Stimulated activated CD8-positive, alpha-beta memory T cell treated with anti-CD3 and anti-CD28 coated beads, Interleukin-4, amount 100 ng/mL, for 24 hours (primary cell): ENCODE data around the gene CLRN3.

Experiments used
- DNase-seq: peaks from one replicate; pipeline ENCODE4 v3.0.0-alpha.2; 2020; ENCODE audit warnings: low read depth

The CLRN3 gene, protein sequence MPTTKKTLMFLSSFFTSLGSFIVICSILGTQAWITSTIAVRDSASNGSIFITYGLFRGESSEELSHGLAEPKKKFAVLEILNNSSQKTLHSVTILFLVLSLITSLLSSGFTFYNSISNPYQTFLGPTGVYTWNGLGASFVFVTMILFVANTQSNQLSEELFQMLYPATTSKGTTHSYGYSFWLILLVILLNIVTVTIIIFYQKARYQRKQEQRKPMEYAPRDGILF

DNA sequence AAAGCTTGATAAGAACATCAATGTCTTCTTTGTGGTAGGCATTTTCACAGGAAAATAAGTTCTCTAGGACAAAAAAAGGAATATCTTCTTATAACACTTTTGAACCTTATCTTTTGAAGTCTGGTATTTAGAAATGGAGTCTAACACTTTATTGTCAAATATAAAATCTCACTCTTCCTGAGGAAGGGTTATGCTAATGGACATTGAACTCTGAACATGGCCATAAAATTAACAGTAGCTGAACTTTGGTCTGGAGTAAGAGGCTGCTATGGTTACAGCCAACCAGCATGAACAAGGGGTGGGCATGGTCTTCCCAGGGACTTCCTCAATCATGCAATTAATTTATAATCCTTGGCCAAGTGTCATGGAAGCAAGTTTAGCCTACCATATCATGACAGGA, at the start of gene CLRN3:
Gene CLRN3, minus strand, starts transcription at position 199 of the 400 bp plus-strand sequence. Its CDS starts 157 bp downstream, at position 42.
- no peak for DNase-seq

DNA sequence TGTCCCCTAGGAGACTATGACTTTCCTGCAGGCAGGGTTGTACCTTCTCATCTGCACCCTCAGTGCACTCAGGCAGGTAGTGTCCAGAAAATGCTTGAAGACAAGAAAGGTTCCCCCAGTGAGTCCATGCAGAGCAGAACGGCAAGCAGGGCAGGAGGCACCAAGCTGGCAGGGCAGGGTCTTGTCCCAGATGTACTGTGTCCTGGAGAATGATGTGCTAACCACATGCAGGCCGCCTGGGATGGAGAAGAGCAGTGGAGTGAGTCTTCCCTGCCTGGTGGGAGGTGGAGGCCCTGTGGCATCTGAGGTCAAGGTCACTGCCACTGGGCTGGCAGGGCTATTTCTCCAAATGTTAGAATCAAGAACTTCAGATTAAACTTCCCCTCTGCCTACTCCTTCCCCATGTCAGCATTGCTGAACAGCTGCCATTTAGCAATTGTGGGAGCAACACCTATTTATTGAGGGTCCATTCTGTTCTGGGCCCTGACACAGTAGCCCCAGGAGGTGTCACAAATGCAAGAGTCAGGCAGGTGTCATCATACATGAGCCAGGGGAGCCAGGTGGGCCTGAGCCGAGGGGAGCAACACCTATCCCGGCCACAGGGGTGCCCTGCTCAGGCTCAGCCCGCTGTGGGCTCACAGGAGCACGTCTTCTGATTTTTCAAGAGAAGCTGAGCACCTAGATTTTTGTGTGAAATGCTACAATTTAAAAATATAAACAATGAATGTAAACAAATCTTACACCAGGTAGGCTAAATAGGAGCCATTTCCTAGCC, 48.3 kb upstream of the CLRN3 start:
- DNase-seq, result no peak

DNA sequence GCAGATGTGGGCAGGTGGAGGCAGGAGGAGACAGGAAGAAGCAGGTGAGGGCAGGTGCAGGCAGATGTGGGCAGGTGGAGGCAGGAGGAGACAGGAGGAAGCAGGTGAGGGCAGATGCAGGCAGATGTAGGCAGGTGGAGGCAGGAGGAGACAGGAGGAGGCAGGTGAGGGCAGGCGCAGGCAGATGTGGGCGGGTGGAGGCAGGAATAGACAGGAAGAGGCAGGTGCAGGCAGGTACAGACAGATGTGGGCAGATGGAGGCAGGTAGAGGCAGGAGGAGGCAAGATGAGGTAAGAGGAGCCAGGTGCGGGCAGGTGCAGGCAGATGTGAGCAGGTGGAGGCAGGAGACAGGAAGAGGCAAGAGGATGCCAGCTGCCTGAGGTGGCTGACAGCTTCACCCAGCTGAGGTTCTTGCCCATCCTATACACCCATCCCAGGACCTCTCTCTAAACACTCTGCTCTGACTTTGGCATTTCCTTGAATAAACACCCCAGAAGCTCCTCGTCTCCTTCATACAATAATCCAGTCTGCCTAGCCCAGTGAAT, 47.1 kb upstream of the CLRN3 start:
- DNase-seq, result no peak

DNA sequence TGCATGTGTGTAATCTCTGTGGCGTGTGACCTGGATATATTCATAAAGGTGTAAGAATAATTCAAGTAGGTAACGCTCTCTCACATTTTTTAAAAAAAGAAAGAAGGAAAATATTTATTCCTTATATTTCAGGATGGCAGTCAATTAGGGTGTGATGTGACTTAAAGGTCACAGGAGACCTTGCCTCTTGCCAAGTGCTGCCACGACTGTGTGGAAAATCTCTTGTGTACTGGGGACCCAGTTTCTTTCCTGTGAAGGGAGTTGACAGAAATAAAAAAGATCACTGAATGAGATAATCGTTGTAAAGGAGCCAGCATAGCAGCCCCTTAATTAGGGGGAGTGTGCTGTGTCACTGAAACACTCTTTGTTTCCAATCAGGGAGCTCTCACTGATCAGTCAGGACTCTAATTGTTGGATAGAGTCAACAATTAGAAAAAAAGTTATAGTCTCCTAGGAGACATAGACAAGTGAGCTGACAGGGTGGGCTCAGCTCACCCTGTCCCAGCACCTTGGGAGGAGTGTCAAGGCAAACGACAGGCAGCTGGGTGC, 45.2 kb upstream of the CLRN3 start:
- DNase-seq, result no peak

DNA sequence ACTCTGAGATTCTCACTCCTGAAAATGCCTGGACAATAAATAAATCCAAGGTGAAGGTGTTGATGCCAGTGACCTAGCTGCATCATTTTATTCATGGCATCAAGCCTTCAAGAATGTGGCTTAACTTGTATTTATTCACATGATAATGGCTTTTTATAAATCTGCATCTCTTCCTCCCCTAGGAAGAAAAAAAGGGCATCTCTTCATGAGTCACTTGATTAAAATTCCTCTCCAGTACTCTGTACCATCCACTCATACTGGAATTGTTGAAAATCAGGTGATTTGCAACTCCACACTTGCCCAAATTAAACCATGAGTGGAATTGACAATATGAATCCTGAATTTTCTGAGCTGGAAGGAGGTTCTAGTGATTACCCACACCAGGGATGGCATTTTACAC, 44.3 kb upstream of the CLRN3 start:
- no peak for DNase-seq

DNA sequence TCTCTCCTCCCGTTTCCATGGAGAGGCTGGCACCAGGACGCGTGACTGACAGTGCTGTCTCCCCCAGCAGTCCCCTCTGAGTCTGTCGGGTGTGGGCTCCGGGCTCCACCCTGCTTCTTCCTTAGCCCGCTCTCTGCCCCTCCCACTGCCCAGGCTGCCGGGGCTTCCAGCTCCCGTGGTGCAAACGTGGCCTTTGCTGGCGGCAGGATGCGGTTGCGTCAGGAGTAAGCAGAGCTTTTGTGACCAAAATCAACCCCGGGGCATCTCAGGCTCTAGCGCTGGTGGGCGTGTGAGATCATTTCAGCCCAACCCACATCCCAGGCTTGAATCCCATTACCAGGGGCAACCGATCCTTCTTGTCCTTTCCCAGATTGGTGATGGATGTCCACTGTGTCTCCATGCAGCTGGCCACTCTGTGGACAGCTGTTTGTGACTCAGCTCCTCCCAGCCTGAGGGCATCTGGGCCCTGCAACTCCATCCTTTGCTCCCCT, 42.4 kb upstream of the CLRN3 start:
- no peak for DNase-seq

DNA sequence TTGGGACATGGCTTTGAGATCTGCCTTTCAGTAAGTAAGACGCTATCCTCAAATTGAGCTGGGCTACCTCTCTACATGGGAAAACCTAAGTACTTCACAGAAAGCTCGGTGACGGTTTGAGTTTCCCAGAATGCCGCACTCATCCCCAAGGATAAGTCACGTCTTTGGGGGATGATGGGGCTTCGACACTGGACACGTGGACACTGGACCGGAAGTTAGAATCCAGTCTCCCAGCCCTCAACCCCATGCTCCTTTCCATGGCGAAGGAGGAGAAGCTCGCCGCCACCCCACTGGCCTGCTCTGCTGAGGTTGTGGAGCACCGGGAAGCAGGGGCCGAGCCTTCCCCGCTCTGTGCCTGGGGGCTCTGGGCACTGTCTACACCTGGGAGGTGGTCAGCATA, 41.6 kb upstream of the CLRN3 start:
- DNase-seq, result no peak

DNA sequence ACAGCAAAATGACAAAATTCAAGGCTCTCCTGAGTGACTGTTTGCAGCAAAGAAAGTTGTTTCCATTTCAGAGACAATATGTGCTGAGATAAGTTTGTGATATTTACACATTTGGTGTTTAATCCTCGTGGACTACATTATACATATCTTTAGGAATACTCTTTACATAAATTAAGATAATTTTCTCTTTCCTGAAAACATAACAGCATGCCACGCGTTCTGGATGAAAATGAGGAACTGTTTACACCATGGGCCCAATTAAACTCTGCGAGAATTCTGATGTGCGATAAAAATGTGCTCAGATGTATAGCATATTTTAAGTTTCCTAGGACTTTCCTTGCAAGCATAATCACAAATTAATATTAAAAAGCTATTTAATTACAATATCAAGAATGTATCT, 40.5 kb upstream of the CLRN3 start:
- no peak for DNase-seq

DNA sequence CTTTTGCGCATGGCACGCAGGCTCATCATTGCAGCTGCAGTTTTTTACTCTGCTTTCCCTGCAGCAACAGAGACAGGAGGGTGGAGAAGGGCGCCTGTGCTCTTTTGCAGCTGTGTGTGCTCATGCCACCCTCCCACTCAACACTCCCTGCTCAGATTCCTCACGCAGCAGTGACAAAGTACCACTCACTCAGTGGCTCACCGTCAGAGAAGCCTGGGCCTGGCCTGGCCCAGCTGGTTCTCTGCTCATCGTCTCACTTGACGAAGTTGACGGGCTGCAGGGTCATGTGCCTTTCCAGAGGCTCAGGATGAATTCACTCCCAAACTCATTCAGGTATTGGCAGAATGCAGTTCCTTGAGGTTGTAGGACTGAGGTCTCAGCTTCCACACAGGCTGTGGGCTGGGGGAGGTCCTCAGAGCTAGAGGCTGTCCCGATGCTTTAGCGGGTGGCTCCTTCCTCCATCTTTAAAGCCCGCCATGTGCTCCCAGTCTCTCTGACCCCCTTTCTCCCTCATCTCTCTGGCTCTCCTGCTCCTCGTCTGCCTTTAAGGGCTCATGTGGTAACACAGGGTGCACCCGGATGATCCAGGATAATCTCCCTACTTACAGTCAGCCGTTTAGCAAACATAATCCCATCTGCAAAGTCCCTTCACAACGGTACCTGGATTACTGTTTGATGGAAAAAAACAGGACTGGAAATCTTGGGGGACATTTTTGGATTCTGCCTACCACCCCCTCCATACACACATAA, 40.0 kb upstream of the CLRN3 start:
- DNase-seq, result no peak

DNA sequence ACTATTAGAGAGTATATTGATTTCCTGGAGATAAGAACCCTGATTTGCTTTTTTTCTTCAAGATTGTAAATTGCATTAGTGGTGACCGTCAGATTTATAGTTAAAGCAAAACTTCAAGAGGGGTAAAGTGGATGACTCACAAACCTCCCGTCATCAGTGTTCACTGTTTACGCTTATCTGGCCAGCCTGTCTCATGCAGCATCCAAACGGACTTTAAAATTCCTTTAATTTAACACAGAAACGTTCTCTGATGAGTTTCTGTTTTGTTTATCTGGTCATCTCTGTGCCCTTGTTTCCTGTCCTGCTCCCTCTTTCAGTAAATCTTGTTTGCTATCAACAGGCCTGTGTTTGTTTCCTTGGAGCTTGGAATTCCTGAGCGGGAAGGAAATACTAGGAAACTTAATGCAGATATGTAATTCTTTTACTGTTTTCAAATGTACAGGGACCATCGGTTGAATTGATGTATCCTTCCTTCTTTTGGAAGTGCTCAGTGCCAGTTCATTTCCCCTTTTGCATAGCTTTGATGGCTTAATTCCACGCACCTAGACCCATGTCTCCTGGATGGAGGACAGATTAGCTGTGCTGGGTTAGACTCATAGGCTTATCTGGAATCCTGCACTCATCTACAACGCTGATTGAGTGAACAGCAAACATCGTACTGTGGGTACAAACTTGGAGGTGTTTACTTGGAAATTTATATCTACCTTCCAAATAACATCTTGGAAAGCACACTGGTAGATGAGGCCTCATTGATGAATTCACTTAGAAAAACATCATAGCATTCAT, 35.5 kb upstream of the CLRN3 start:
- DNase-seq, result no peak

DNA sequence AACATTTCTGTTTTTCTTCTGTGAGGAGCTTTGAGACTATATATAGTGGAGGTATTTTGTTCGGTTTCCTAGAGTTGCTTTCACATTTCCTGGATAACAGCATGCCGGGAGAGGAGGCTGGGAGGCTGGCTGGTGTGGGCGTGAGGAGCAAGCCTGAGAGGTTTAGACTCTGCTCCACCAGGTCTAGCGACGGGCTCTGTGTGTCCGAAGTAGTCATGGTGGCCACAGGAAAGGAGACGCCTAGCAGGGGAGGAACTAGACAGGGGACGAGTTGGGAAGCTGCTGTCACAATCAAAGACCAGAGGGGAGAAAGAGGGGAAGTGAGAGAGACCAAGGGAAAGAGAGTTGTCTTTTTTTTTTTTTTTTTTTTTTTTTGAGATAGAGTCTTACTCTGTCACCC, 33.7 kb upstream of the CLRN3 start:
- DNase-seq, result no peak

DNA sequence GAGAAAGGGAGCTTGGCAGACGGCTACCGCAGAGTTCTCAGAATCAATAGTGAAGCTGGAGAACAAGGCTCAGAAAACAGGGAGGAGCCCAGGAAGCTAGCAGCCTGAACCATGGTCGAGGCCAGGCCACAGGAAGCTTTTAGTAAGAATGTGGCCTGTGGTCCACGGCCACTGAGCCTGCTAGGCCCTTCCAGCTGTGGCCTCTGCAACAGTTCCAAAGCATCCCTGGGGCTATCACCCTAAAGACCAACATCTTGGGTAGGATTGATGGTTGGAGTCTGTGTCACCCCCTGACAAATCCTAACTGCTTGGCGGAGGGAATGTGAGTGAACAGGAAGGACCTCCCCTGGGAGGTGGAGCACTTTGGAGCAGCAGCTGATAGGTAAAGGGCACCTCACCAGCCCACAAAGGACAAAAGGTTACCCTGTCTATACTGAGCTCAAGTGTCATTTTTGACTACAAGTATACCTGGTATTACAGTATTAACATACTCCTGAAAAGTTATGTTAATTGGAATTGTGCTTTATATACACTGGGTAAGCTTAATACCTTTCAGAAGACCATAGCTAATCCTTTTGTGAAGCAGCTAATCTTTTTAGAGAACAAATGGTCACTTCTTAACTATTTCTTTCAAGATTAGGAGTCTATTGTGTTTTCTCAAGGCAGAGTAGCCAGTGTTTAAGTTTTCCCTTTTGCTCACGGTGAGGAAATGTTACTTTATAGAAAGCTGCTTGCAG, 32.9 kb upstream of the CLRN3 start:
- DNase-seq, result no peak

DNA sequence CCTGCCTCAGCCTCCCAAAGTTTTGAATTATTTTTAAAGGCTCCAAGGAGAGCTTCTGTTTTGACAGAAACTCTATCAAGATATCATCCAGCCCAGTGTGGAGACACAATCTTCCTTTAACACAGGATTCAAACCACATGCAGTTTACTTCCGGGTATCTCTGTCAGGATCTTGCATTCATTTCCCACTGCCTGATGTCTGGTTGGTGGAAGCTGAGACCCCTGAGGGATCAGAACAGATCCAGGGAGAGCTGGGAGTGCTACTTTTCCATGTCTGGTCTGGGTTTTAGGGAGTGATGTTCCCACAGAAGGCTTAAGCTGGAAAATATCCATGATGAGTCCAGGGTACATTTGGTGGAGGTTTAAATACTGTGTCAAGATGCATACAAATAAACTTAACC, 30.9 kb upstream of the CLRN3 start:
- no peak for DNase-seq

DNA sequence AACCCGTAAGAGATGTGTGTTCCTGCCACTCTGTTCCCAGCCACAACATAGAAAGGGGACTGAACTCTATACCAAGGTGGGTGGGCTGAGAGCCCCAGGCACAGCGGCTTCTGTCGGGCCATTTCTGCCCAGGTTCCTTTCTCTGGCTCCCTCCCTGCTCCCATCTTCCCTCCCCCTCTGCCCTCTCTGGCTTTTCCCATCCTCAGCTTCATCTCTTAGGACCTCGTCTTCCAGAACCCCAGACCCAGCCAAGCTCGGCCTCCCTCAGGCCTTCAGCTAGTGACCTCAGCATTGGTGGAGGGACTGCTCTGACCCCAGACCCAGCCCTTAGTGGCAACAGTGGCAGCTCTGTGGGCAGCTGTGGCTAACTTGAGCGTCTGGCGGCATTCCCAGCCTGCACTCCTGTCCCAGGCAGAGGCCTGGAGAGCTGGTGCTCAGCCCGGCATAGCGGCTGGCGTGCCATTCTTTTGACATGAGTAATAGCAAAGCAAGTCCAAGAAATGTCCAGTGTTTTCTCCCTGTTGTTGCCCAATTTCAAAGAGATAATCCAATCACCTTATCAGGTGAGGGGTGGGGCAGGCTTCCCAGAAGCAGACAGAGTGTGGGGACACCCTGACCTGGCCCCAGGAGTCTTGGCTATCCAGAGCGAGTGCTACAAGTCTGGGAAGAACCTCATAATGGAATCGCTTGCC, 30.1 kb upstream of the CLRN3 start:
- no peak for DNase-seq

DNA sequence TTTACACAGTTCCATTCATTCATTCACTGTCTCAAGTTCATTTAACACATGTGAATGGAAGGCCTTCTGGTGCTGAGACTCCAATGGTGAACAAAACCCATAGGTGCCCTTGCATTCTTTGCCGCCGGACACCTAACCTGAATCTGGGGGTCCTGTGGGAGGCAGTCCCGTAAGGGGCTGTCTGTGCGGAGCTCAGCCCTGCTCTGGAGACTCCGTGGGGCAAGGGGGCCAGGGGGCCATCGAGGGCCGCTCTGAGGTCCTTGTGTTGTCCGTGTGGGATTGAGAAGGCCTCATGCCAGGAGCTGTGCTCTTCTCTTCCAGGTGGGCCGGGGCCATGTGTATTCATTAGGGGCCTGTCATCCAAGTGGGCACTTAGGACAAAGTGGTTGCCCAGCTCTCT, 29.5 kb upstream of the CLRN3 start:
- DNase-seq, result no peak

DNA sequence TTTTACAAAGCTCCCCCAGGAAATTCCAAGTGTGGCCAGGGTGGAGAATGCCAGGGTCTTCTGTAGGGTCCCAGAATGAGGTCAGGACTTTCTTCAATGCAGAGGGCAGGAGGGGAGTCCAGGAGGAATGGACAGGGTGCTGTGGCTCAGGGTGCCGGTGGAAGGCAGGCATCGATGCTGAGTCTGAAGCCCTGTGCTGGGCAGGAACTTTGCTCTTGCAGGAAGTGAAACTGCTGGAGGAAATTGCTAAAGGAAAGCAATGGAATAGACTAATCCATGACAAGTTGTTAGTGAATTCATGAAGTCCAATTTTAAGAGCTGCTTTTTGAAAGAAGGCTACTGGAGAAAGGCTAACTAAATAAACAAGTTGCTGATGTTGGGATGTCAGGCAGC, 29.0 kb upstream of the CLRN3 start:
- DNase-seq, result no peak

DNA sequence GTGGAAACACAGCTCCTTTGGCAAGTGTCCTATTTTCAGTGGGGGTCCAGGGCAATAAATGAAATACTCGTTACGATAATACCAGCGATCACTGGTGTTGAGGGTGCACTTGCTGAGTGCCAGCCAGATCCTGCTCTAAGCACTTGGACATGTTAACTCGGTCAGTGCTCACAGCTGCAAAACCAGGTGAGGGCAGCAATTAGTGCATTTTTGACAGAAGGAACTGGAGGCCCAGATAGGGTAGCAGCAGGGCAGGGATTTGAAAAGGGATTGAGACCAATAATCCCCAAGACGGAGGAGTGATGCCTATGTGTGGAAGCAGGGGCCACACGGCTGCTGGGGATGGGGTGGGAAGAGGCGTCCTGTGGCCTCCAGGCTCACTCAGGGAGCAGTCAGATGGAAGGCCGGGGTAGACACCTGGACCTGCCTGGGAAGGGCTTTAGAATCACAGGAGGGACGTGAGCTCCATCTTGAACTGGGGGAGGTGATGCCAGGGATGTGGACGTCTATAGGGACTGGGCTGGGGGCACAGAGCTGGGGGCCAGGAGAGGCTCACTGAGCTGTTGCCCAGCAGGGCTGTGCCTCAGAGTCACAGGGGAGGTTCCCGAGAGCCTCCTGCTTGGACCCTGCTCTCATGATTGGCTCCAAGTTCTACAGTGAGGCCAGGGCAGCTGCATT, 28.5 kb upstream of the CLRN3 start:
- no peak for DNase-seq

DNA sequence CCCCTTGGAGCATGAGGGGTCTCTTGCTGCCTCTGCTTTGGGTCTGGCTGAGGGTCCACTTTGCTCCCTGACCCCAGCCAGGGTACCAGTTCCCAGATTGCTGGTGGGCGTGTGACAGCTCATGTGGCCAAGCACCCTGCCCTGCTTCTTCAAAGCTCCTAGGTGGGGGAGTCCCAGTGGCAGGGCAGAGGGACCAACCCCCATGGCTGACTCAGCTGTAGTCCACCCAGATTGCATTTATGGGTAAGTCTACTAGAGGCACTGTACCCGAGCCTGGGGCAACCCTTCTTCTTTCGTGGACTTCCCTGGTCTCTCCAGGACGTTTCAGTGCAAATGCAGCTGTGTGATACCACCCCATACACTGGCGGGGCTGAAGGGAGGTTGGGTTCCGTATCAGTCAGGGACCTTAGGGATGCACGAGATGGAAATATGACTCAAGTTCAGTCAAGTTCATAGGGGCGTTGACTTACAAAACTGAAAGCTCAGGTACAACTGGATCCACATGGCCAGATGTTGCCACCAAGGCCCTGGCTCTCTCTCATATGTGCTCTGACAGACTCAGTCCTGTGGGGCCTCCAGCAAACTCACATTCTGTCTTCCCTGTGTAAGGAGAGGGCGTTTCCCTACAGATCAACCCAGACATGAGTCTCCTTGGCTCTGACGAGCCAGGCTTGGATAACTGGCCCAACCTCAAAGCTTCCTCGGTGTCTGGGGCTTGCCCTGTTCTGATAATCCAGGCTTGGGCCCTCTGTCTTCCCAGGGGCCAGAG, 27.7 kb upstream of the CLRN3 start:
- no peak for DNase-seq
